Vagina (tissue), 2 donors: ENCODE measurements around the gene TLE5.

ENCODE experiments used
- CTCF ChIP-seq, 3 experiments: fragments of 450-650 bp in 2 of 3; fragments of 200-600 bp in 1 of 3; sonication (generic) in 1 of 3; IDR thresholded peaks; one replicate each; pipeline ENCODE4 v1.5.1; 2017 to 2019; ENCODE audit warnings: antibody characterized with exemption in 3 of 3, mild to moderate bottlenecking in 2 of 3, moderate library complexity in 2 of 3
- POLR2A ChIP-seq, 2 donors: fragments of 450-650 bp; IDR thresholded peaks; one replicate each; pipeline ENCODE4 v1.6.1; 2017; ENCODE audit warnings: antibody characterized with exemption in 2 of 2, mild to moderate bottlenecking in 2 of 2, moderate library complexity in 2 of 2

- TF ChIP-seq POLR2A (IDR thresholded peaks at IDR 0.05), result no peak
- TF ChIP-seq CTCF (IDR thresholded peaks at IDR 0.05), result no peak
These were observed 1.7 kb upstream of the TLE5 start for GRCh38 chr19:3064011-3064330.
